ENCODE measurements around the gene VEZT. TPM values are rescaled to one million over a fixed set of nuclear protein-coding genes. Genes with fewer than 3 reads are reported as not detected.
A peak's percentile ranks its signal among the peaks of the same experiment; 100 is the strongest.

Gene VEZT
- 50.4 and 54.0 TPM in 2 replicates for total RNA-seq (2012; rRNA removed)

- H3K27me3 ChIP-seq (ENCODE audit: control insufficient read depth, insufficient read depth, low read length): no peaks in the 10 kb centered on the region
These were observed at the start of gene VEZT, which contains the start of gene FGD6 for GRCh38 chr12:95217377-95218149. Gene VEZT, plus strand, starts transcription at chr12:95217807. Its CDS starts 44 bp downstream, at chr12:95217851. Gene FGD6, minus strand, starts transcription at chr12:95217467. Its CDS starts 227 bp downstream, at chr12:95217240.

GRCh38 chr12:95168746-95169145 lies 48.9 kb upstream of the VEZT start:
- Histone ChIP-seq H3K36me3 (ENCODE audit: insufficient read depth, low read length) (no peaks in the 10 kb centered on the region), H3K4me3 (ENCODE audit: low read length) (no peak overlapping the region), H3K4me2 (ENCODE audit: low read length) (no peak overlapping the region), H3K4me1 (ENCODE audit: control insufficient read depth, insufficient read depth, low read length) (peaks cover 24% of the 10 kb centered on the region), H3K9ac (ENCODE audit: low read depth, low read length) (no peak overlapping the region), H3K9me3 (replicated peaks; ENCODE audit: low read length) (no peaks in the 10 kb centered on the region), H3K27me3 (ENCODE audit: control insufficient read depth, insufficient read depth, low read length) (no peaks in the 10 kb centered on the region)

More at GRCh38 chr12:95217377-95218149, at the start of gene VEZT, which contains the start of gene FGD6:
- Histone ChIP-seq H3K4me3 (ENCODE audit: low read length) (peak within 1 kb of the TSS; percentile 94), H3K36me3 (ENCODE audit: insufficient read depth, low read length) (no peaks in the 10 kb centered on the region), H3K9me3 (replicated peaks; ENCODE audit: low read length) (no peaks in the 10 kb centered on the region), H3K4me1 (ENCODE audit: control insufficient read depth, insufficient read depth, low read length) (peaks cover 12% of the 10 kb centered on the region), H3K4me2 (ENCODE audit: low read length) (peak within 1 kb of the TSS; percentile 91), H3K9ac (ENCODE audit: low read depth, low read length) (peak within 1 kb of the TSS; percentile 92)

- peaks cover 18% of the 10 kb centered on the region for H3K4me1 ChIP-seq (ENCODE audit: control insufficient read depth, insufficient read depth, low read length)
- no peaks in the 10 kb centered on the region for H3K36me3 ChIP-seq (ENCODE audit: insufficient read depth, low read length)
- no peaks in the 10 kb centered on the region for H3K27me3 ChIP-seq (ENCODE audit: control insufficient read depth, insufficient read depth, low read length)
- H3K9me3 ChIP-seq (replicated peaks; ENCODE audit: low read length): no peaks in the 10 kb centered on the region
- no peak overlapping the region for H3K4me3 ChIP-seq (ENCODE audit: low read length)
- H3K4me2 ChIP-seq (ENCODE audit: low read length): peak overlapping the region; percentile 30
- no peak overlapping the region for H3K9ac ChIP-seq (ENCODE audit: low read depth, low read length)
These were observed 48.2 kb upstream of the VEZT start for GRCh38 chr12:95169368-95169767.

- Histone ChIP-seq H3K4me2 (ENCODE audit: low read length) (no peak overlapping the region), H3K36me3 (ENCODE audit: insufficient read depth, low read length) (no peaks in the 10 kb centered on the region), H3K4me1 (ENCODE audit: control insufficient read depth, insufficient read depth, low read length) (peaks cover 10% of the 10 kb centered on the region), H3K9ac (ENCODE audit: low read depth, low read length) (no peak overlapping the region), H3K4me3 (ENCODE audit: low read length) (no peak overlapping the region), H3K27me3 (ENCODE audit: control insufficient read depth, insufficient read depth, low read length) (no peaks in the 10 kb centered on the region), H3K9me3 (replicated peaks; ENCODE audit: low read length) (no peaks in the 10 kb centered on the region)
These were observed 44.0 kb upstream of the VEZT start for GRCh38 chr12:95173392-95174251.

- no peak overlapping the region for H3K4me3 ChIP-seq (ENCODE audit: low read length)
- no peak overlapping the region for H3K9ac ChIP-seq (ENCODE audit: low read depth, low read length)
- H3K4me1 ChIP-seq (ENCODE audit: control insufficient read depth, insufficient read depth, low read length): no peaks in the 10 kb centered on the region
- no peaks in the 10 kb centered on the region for H3K27me3 ChIP-seq (ENCODE audit: control insufficient read depth, insufficient read depth, low read length)
- no peak overlapping the region for H3K4me2 ChIP-seq (ENCODE audit: low read length)
- no peaks in the 10 kb centered on the region for H3K9me3 ChIP-seq (replicated peaks; ENCODE audit: low read length)
- no peaks in the 10 kb centered on the region for H3K36me3 ChIP-seq (ENCODE audit: insufficient read depth, low read length)
These were observed 40.3 kb upstream of the VEZT start for GRCh38 chr12:95177201-95177768.

GRCh38 chr12:95178136-95178535 lies 39.5 kb upstream of the VEZT start:
- no peak overlapping the region for H3K4me2 ChIP-seq (ENCODE audit: low read length)
- H3K4me3 ChIP-seq (ENCODE audit: low read length): no peak overlapping the region
- no peak overlapping the region for H3K9ac ChIP-seq (ENCODE audit: low read depth, low read length)
- no peaks in the 10 kb centered on the region for H3K4me1 ChIP-seq (ENCODE audit: control insufficient read depth, insufficient read depth, low read length)
- no peaks in the 10 kb centered on the region for H3K36me3 ChIP-seq (ENCODE audit: insufficient read depth, low read length)
- H3K9me3 ChIP-seq (replicated peaks; ENCODE audit: low read length): no peaks in the 10 kb centered on the region
- H3K27me3 ChIP-seq (ENCODE audit: control insufficient read depth, insufficient read depth, low read length): no peaks in the 10 kb centered on the region

- Histone ChIP-seq H3K27me3 (ENCODE audit: control insufficient read depth, insufficient read depth, low read length) (no peaks in the 10 kb centered on the region), H3K9ac (ENCODE audit: low read depth, low read length) (no peak overlapping the region), H3K9me3 (replicated peaks; ENCODE audit: low read length) (no peaks in the 10 kb centered on the region), H3K4me3 (ENCODE audit: low read length) (no peak overlapping the region), H3K4me1 (ENCODE audit: control insufficient read depth, insufficient read depth, low read length) (no peaks in the 10 kb centered on the region), H3K4me2 (ENCODE audit: low read length) (no peak overlapping the region), H3K36me3 (ENCODE audit: insufficient read depth, low read length) (no peaks in the 10 kb centered on the region)
These were observed 38.6 kb upstream of the VEZT start for GRCh38 chr12:95179011-95179410.

- H3K4me3 ChIP-seq (ENCODE audit: low read length): no peak overlapping the region
- no peaks in the 10 kb centered on the region for H3K36me3 ChIP-seq (ENCODE audit: insufficient read depth, low read length)
- no peaks in the 10 kb centered on the region for H3K27me3 ChIP-seq (ENCODE audit: control insufficient read depth, insufficient read depth, low read length)
- H3K9me3 ChIP-seq (replicated peaks; ENCODE audit: low read length): no peaks in the 10 kb centered on the region
- no peak overlapping the region for H3K4me2 ChIP-seq (ENCODE audit: low read length)
- no peaks in the 10 kb centered on the region for H3K4me1 ChIP-seq (ENCODE audit: control insufficient read depth, insufficient read depth, low read length)
- no peak overlapping the region for H3K9ac ChIP-seq (ENCODE audit: low read depth, low read length)
These were observed 36.5 kb upstream of the VEZT start for GRCh38 chr12:95181103-95181502.

GRCh38 chr12:95182868-95183415 lies 34.7 kb upstream of the VEZT start:
- Histone ChIP-seq H3K4me1 (ENCODE audit: control insufficient read depth, insufficient read depth, low read length) (no peaks in the 10 kb centered on the region), H3K27me3 (ENCODE audit: control insufficient read depth, insufficient read depth, low read length) (no peaks in the 10 kb centered on the region), H3K9me3 (replicated peaks; ENCODE audit: low read length) (no peaks in the 10 kb centered on the region), H3K9ac (ENCODE audit: low read depth, low read length) (no peak overlapping the region), H3K4me2 (ENCODE audit: low read length) (no peak overlapping the region), H3K36me3 (ENCODE audit: insufficient read depth, low read length) (no peaks in the 10 kb centered on the region), H3K4me3 (ENCODE audit: low read length) (no peak overlapping the region)

- Histone ChIP-seq H3K4me3 (ENCODE audit: low read length) (no peak overlapping the region), H3K4me2 (ENCODE audit: low read length) (no peak overlapping the region), H3K36me3 (ENCODE audit: insufficient read depth, low read length) (no peaks in the 10 kb centered on the region), H3K27me3 (ENCODE audit: control insufficient read depth, insufficient read depth, low read length) (no peaks in the 10 kb centered on the region), H3K9me3 (replicated peaks; ENCODE audit: low read length) (no peaks in the 10 kb centered on the region), H3K9ac (ENCODE audit: low read depth, low read length) (no peak overlapping the region), H3K4me1 (ENCODE audit: control insufficient read depth, insufficient read depth, low read length) (no peaks in the 10 kb centered on the region)
These were observed 33.5 kb upstream of the VEZT start for GRCh38 chr12:95184121-95184520.

GRCh38 chr12:95185072-95185471 lies 32.5 kb upstream of the VEZT start:
- no peaks in the 10 kb centered on the region for H3K9me3 ChIP-seq (replicated peaks; ENCODE audit: low read length)
- H3K27me3 ChIP-seq (ENCODE audit: control insufficient read depth, insufficient read depth, low read length): no peaks in the 10 kb centered on the region
- no peaks in the 10 kb centered on the region for H3K4me1 ChIP-seq (ENCODE audit: control insufficient read depth, insufficient read depth, low read length)
- H3K4me3 ChIP-seq (ENCODE audit: low read length): no peak overlapping the region
- no peaks in the 10 kb centered on the region for H3K36me3 ChIP-seq (ENCODE audit: insufficient read depth, low read length)
- H3K4me2 ChIP-seq (ENCODE audit: low read length): no peak overlapping the region
- no peak overlapping the region for H3K9ac ChIP-seq (ENCODE audit: low read depth, low read length)
